ENCODE measurements around the gene CERKL.

The CERKL gene

DNA sequence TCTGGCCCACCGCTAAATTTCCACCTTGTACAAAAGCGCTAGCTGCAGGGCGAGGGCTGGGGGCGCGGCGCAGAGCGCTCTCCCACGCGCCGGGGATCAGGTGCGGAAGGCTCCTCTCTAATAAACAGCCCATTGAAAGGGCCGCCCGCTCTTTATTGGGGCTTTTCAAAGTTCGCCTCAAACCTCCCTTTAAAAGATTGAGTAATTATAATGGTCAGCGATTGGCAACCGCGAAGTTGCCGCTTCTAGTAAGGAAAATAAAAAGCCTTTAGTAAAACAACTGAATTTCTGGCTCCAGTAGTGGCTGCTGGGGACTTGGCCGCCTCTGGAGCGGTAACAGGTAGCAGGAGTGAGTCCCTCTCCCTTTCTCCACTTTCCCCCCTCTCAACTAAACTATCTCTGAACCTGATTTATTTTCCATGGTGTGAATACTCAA lies 22.7 kb upstream of the CERKL start:
- TF ChIP-seq, protein P1, sequence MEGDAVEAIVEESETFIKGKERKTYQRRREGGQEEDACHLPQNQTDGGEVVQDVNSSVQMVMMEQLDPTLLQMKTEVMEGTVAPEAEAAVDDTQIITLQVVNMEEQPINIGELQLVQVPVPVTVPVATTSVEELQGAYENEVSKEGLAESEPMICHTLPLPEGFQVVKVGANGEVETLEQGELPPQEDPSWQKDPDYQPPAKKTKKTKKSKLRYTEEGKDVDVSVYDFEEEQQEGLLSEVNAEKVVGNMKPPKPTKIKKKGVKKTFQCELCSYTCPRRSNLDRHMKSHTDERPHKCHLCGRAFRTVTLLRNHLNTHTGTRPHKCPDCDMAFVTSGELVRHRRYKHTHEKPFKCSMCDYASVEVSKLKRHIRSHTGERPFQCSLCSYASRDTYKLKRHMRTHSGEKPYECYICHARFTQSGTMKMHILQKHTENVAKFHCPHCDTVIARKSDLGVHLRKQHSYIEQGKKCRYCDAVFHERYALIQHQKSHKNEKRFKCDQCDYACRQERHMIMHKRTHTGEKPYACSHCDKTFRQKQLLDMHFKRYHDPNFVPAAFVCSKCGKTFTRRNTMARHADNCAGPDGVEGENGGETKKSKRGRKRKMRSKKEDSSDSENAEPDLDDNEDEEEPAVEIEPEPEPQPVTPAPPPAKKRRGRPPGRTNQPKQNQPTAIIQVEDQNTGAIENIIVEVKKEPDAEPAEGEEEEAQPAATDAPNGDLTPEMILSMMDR (IDR thresholded peaks at IDR 0.05; ENCODE audit: low read depth, low read length, missing control alignments): no peak
- Histone ChIP-seq H3K36me3 (replicated peaks) (no peaks in the 10 kb centered on the region), H3K4me3 (ENCODE audit: low read depth, low read length) (no peak overlapping the region), H3K27me3 (replicated peaks) (peaks cover 76% of the 10 kb centered on the region), H3K27ac (no peak overlapping the region)
- no peak for DNase-seq
- in situ Hi-C loops (cut with HindIII; ENCODE audit: low pct_ligation_motif_present, low sequenced_read_pairs): no loop called here

DNA sequence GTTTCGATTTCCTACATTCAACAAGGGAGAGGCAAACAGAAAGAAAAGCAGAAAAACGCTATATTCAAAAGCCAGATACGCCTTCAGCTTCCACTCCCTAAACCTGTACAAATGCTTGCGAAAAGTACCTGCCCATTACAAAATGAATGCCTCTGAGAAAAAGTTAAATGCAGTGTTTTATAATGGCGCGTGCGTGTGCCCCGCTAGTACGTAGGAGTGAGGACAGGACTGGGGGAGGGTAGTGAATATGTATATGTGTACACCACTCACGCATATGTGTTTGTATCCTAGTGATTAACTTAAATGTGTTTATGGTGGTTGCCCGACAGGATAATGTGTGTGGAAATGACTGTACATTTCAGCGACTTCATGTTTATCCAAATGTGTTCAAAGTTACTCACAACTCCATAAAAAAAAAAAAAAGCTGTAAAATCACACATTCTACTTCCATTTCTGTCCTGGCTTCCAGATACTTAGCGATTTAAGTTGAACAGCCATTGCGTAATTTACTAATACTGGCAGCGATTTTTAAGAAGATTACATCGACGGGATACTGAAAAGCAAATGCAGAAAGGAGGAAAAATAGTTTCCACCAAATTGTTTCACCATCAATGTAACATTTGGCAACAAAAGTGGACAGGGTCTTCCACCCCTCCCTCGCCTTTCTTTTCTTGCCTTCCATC lies 22.1 kb upstream of the CERKL start:
- H3K27ac ChIP-seq: no peak overlapping the region
- H3K36me3 ChIP-seq (replicated peaks): no peaks in the 10 kb centered on the region
- peaks cover 70% of the 10 kb centered on the region for H3K27me3 ChIP-seq (replicated peaks)
- H3K4me3 ChIP-seq (ENCODE audit: low read depth, low read length): no peak overlapping the region
- DNase-seq: no peak
- TF ChIP-seq, protein P1 (IDR thresholded peaks at IDR 0.05; ENCODE audit: low read depth, low read length, missing control alignments): no peak
- in situ Hi-C loops (cut with HindIII; ENCODE audit: low pct_ligation_motif_present, low sequenced_read_pairs): no loop called here

DNA sequence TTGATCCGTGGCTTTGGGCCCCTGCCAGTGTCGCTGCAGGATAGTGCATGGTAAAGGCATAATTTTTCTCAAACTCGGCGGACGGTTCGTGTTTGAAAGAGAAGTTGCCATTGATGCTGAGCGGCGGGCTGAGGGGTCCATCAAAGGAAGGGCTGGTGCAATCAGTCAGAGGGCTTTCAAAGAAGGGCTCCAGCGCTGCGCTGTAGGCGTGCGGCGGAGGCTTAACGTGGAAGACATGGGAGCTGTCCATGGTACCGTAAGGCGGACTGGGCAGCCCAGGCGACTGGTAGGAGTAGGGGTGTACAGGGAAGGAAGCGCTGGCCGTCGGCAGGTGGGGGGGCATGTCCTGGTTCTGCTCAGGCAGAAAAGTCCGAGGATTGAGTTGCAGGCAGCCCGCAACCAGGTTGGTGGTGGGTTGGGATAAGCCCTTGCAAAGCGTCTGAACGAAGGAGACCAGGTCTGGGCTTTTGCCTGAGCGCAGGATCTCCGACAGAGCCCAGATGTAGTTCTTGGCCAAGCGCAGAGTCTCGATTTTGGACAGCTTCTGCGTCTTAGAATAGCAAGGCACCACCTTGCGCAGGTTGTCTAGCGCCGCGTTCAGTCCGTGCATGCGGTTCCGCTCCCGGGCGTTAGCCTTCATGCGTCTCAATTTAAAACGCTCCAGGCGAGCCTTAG lies 21.1 kb upstream of the CERKL start:
- H3K27ac ChIP-seq: no peak overlapping the region

DNA sequence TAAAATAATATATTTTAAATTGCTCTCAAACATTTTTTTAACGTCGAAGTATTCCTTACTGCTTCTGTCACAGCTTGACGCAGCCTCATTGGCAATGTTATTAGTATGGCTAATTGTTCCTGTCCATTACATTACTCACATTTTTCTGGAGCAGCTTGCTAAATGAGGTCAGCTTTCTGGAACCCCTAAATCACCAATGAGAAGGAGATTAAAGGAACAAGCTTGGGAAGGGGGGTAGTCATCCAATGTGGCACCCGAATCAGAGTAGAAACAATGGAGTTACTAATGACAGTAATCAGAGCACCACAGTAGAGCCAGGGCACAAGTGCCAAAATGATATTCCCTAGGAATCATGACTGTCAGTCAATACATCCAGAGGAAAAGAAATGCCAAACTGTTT lies 18.3 kb upstream of the CERKL start:
- Histone ChIP-seq H3K4me3 (ENCODE audit: low read depth, low read length) (no peak overlapping the region), H3K27ac (no peak overlapping the region), H3K36me3 (replicated peaks) (no peaks in the 10 kb centered on the region), H3K27me3 (replicated peaks) (peaks cover 41% of the 10 kb centered on the region)
- TF ChIP-seq, protein P1 (IDR thresholded peaks at IDR 0.05; ENCODE audit: low read depth, low read length, missing control alignments): no peak
- no peak for DNase-seq
- in situ Hi-C loops (cut with HindIII; ENCODE audit: low pct_ligation_motif_present, low sequenced_read_pairs): no loop called here

More for the DNA sequence above, 21.1 kb upstream of the CERKL start:
- peak; percentile 59 for DNase-seq
- in situ Hi-C loops (cut with HindIII; ENCODE audit: low pct_ligation_motif_present, low sequenced_read_pairs): no loop called here
- H3K36me3 ChIP-seq (replicated peaks): no peaks in the 10 kb centered on the region
- TF ChIP-seq, protein P1 (IDR thresholded peaks at IDR 0.05; ENCODE audit: low read depth, low read length, missing control alignments): no peak
- peaks cover 63% of the 10 kb centered on the region for H3K27me3 ChIP-seq (replicated peaks)
- no peak overlapping the region for H3K4me3 ChIP-seq (ENCODE audit: low read depth, low read length)

- no peak for DNase-seq
- Histone ChIP-seq H3K36me3 (replicated peaks) (no peaks in the 10 kb centered on the region), H3K27me3 (replicated peaks) (peaks cover 36% of the 10 kb centered on the region), H3K4me3 (ENCODE audit: low read depth, low read length) (no peak overlapping the region), H3K27ac (no peak overlapping the region)
- in situ Hi-C loops (cut with HindIII; ENCODE audit: low pct_ligation_motif_present, low sequenced_read_pairs): no loop called here
- TF ChIP-seq, protein P1 (IDR thresholded peaks at IDR 0.05; ENCODE audit: low read depth, low read length, missing control alignments): no peak
Observed at GRCh38 chr2:181674461-181674860, 17.6 kb upstream of the CERKL start.
